NCI-H226 (cell line): ENCODE data around the gene SUGCT.
A peak's percentile ranks its signal among the peaks of the same experiment; 100 is the strongest.

ENCODE experiments used
- DNase-seq: peaks from one replicate; pipeline ENCODE4 v3.0.0-alpha.2; 2015

Gene SUGCT

DNA sequence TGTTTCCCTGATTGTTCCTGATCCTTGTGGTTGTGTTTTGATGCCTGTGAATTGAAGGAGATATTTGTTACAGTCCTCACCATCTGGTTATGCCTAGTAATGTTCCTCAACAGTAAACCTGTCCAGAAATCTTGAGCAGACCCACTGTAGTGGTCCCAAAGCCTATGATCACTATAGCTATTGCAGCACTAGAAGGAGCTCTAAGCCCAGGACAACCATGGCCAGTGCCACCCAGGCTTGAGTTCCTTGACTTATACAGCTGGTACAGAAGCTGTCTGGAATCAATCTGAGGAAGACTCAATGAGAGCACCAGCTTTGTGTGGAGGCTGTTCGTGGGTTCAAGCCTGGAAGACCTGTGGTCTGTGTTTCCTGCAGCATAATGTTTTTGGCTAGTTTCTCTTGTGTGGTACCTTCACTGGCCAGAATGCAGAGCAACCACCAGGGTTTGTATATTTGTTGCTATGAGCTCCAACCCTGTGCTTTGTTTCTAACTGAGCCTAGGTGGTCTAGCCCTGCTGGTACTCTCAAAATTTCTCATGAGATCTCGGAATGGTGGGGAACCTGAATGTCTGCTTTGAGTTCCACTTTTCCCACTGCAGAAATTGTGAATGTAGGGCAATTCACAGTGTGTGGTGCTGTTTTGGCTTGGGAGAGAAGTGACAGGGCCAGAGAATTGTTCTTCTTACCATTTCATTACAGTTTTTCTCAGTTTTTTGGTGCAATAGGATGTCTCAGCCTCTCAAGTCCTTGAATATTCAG lies 355.2 kb downstream of the SUGCT start:
- DNase-seq, result no peak

DNA sequence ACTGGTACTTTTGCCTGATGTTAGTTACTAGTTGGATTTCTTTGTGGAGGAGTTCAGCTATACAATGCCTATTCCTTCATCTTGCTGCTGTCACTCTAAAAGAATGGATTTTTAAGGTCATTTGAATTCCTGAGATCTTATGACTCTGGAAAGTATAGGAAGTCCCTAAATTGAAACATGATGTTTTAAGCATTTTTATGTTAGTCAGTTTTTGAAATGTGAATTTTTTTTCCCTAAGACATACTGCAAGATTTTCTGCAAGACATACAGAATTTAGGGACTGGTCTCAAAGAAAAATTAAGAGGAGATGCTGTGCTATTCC lies 355.8 kb downstream of the SUGCT start:
- no peak for DNase-seq

DNA sequence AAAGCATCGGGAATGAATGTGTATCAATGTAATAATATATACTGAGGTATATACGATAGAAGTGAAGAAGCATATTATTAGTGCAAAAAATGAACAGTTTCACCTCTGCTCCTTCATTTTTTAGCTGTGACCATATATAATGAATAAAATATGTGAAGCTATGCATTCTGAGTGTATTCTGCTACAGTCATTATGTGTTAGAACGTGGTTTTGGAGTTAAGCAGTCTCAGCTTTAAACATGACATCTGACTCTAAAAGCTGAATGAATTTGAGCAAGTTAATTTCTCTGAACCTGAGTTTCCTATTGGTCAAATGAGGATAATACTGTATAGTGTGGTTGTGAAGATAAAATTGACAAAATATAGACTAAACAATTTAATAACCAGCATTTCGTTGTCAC lies 358.1 kb downstream of the SUGCT start:
- no peak for DNase-seq

DNA sequence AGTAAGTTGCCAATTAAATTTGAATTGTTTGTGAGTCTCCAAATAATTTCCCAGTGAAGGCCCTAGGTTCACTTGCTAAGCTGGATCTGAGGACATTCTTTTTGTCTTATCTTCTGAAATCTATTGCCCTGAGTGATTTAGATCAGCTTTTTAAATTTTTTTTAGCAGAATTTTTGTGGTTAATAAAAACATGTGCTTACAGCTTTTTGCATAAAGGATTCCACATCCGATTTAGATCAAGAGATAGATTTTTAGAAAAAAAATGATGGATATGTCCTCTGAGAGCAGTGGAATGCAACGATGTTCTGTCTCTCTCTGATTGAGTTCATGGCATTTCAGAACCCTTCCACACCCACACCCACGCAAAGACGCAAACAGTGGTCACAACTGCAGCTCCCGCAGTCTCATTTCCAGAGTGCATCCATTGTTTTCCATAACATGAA lies 358.8 kb downstream of the SUGCT start:
- no peak for DNase-seq

DNA sequence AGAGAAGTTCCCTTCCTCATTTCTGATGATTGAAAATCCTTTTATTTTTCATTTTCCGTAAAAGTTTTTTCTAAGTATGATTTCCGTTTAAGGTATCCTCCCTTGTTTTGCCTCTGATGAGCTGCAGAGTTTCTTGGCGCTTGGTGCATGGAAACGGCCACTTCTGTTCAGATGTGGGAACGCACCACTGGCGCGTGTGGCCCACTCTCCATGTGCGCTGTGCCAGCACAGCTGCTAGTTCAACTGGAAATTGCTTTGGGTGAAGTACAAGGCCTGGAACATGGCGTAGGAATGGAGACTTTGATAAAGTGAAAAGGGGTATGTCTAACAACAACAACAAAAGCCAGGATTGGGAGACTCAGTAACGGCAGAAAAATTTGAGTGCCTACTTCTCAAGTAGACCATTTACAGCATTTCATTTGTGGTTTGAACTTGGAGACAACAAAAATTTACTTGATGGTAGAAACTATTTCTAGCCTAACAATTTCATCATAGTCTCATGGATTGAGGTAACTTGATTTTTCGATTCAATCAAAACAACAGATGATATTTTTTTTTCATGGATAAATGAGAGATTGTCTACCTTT lies 364.2 kb downstream of the SUGCT start:
- no peak for DNase-seq

DNA sequence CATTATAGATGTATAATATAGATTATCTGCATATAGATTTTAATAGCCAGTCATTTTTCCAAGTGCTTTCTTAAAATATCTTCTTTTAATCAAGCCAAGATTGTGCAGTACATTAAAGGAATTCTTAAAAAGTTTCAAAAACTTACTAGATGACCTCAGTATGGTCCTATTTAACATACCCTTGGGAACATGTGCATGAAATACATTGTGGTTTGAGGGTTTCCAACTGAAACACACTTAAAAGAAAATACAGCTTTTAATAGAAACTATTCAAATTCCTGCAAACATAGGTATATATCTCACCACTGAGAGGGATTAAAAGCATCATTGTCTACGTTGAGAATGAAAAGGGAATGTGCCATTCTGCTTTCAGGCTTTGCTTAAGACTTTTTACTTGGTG lies 364.9 kb downstream of the SUGCT start:
- no peak for DNase-seq

DNA sequence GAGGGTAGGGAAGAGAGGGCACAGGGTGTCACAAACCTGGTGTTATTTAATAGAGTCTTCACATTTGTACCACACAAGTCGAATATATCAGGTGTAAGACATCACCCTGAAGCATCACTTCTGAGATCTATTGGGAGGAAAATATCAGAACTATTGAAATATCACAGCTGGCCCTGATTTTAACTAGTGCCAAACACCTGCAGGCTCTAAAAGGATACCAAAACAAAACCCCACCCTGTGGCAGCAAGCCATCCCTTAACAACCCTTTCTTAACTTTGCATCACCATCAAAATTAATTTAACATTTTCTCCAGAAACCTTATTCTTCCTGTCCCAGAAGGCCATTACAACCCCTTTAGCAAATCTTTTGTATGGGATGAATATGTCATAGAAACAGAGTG lies 365.4 kb downstream of the SUGCT start:
- DNase-seq, result no peak

DNA sequence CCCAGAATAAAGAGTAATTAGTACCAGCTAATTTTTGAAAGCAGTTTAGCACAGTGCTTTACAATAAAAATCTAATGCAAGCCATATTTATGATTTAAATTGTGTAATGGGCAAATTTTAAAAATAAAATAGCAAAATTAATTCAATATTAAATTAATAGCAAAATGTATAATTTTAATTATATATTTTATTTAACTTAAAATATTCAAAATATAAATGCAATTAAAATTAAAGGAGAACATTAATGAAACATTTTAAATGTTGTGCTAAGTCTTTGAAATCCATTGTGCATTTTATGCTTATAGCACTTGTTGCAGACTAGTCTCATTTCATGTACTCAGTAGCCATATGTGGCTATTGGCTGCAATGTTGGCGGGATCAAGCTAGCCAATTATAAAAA lies 367.6 kb downstream of the SUGCT start:
- no peak for DNase-seq

DNA sequence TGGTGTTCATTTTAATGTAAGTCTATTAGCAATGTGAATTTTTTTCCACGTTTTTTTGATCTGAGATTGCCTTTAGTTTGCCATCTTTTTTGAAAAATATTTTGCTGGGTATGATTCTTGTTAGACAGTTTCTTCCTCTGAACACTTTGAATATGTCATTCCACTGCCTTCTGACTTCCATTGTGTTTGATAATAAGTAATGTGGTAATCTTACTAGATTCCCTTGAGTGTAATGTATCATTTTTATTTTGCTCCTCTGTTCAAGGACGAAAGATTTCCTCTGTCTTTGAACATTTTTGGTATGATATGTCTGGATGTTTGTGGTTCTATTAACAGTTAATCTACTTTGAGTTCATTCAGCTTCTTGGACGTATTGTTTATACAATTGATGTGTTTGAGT lies 371.4 kb downstream of the SUGCT start:
- DNase-seq, result no peak

DNA sequence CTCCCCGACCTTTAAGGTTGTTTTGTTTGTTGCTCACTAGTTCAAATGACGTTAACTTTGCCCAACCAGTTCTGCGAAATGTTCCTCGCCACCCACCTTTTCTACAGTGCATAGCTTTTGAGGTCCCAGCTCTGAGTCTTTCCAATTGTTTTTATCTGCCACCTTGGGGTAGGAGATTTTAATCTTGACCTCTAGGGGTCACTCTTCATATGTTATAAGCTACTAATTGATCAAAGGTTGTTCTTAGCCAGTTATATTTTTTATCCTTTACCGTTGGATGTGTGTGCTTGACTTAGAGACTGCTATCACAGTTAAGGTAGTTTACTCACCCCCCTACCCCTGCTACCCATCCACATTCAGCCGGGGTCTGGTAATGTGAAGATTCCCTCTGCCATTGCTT lies 372.4 kb downstream of the SUGCT start:
- no peak for DNase-seq

DNA sequence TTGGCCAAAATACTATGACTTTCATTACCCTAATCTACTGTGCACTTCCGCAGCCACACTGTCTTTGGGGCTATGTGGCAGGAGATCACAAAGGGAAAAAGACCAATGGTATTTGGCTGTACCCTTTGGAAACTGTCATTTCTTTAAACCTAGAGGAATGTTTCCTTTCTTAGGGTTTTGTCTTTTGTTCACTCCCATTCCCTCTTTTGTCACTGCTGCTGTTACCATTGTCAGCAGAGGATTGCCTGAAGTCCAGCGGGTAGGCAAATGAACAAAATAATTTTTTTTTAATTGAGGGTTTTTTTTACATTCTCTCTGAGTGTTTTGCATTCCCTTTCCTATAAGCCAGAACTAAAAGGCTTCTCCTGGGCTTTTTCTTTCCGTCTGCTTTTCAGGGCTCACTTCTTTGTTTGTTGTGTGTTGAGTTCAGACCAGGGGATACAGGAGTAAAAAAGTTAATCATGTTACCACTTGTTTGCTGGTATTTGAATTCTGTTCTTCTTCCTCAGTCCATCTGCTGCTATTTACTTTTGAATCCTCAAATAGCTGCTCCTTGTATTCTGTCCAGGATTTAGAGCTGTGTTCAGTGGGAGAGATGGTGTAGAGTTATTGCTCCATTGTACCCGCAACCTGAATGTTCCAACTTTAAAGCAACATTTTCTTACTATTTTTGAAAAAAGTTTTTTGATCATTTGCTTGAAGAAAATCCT lies 374.6 kb downstream of the SUGCT start:
- DNase-seq, result no peak

DNA sequence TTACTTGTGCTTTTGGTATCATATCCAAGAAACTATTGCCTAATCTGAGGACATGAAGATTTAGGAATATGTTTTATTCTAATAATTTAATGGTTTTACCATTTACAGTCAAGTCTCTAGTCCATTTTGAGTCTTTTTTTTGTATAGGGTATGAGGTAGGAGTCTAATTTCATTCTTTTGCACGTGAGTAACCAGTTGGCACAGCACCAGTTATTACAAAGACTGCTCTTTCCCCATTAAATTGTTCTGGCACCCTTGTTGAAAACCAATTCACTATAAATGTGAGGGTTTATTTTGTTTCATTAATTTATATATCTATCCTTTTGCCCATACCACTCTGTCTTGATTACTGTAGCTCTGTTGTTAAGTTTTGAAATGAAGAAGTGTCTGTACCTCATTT lies 381.6 kb downstream of the SUGCT start:
- peak; percentile 40 for DNase-seq

DNA sequence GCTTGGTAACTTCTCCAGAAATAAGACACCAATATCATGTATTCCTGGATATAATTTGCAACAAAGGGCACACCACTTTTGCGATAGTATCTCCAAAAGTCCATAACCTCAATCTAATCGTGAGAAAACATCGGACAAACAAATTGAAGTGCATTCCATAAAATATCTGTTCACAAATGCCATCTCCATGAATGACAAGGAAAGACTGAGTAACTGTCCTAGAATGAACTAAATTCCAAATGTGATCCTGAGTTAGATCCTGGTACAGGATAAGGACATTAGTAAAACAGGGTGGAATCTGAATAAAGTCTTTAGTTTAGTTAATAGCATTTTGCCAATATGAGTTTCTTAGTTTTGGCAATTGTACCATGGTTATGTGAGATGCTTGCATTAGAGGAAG lies 384.2 kb downstream of the SUGCT start:
- no peak for DNase-seq

DNA sequence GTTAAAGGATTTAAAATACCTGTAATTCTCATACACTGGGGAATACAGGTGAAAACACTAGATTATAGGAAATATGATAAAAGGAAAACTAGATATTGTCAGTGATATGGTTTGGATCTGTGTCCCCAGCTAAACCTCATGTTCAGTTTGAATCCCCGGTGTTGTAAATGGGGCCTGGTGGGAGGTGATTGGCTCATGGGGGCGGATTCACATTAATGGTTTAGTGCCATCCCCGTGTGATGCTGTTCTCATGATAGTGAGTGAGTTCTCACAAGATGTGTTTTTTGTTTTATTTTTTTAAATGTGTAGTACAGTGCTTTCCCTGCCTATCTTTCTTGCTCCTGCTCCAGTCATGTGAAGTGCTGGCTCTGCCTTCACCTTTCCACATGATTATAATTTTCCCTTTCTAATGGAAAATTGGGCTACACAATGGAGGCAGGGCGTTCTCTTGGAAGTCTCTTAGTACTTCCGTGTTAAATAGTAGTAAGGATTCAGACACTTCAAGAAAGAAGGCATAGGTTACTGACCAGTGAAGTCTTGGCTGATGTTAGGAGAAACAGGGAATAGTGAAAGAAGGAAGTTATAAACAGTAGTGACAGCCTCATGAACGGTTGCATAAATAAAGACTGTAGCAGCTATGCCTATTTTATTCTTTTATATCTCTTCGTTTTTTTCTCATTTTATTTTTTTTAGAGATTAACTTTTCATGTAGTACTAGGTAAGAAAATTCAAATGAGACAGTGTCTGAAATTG lies 386.4 kb downstream of the SUGCT start:
- DNase-seq, result no peak

DNA sequence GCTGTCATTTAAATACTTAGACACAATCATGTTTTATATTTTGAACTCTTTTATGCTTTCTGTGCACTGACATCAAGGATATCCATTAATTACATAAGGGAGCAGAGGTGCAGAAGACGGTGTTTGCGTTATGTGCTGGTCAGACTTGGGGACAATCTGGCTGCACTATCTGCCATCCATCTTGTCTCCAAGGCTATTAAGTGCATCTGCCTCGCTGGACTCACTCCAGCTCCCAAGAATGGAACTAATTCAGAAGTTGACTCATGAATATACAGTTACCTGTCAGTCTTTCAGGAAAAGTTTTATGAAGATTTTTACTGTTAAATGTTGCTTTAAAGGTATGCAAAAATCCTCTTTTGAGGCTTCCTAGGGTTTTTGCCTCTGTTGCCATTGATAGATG lies 391.0 kb downstream of the SUGCT start:
- no peak for DNase-seq

DNA sequence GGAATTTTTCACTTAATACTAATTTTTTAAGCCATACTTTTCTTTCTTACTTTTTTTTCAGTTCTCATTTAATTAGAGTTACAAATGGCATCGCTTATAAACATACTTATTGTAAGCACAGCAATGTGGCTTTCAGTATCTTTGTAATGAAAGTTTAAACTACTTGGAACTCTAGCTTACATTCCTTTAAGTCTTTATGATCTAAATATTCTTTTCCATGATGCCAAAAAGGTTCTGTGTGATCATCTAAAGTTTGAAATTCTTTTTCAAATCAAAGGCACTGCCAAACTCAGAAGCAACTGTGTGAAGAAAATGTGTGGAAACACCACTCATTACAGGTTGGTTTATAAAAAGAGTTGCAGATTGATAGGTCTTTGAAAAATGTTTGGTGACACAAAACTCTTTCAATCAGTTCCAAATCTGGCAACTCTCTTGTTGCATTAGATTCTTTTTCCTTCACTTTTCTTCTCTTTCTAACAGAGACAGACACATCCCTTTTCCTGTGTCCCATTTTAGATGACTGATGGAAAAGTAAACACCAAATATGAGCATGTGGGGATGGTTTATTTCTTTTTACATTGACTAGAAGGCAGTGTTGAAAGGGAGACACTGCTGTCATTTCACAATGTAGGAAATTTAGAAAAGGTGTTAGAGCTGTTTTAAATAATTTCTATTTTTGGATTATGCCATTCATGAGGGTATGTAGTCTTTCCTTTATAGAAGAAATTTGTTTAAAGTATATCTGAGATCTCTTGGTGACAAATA lies 392.3 kb downstream of the SUGCT start:
- DNase-seq, result no peak

DNA sequence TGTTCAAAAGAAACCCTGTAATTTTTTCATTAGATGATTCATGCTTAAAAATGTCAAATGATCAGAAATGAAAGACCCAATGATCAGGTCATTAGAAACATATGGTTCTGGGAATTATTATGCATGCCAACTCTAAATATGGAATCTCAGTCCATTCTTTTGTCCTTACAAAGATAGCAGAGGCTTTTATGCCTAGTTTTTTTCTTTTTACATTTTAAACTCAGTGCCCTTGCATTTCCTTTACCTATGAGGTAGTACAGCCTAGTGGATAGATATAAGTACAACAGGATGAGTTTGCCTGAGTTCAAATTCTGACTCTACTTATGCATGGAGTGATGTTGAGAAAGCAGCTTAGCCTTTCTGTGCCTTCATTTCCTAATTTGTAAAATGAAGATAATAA lies 392.9 kb downstream of the SUGCT start:
- no peak for DNase-seq

DNA sequence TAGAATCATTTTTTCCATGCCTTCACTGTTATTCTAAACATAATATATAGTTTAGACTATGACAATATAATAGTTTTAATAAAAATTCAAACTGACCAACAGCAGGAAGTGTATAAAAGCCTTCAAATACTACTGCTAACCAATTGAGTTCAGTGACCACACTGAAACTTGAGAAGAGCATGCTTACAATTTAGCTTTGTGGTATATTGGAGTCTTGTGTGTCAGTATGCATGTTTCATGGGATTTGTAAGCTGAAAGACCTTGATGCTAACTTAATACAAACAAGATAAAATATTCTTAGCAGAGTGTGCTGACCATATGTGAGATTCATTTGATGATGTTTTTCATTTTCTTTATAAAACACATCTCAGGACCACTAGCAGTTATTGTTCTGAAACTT lies 395.5 kb downstream of the SUGCT start:
- no peak for DNase-seq

DNA sequence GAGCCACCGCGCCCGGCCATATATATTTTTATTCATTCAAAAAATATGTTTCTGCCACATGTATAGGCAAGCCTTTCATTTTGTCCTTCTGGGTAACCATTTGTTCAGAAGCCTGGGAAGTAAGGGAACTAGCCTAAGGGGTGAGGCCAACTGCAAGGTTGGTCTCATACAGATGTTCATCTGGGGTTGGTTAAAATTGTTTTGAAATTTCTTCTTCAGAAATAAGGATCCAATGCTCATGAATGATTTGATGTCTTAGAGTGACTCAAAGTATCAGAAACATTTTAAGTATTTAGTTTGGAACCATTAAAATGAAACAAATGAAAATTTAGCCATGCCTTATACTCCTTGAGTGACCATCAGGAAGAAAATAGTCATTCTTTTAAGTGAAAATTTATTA lies 397.2 kb downstream of the SUGCT start:
- DNase-seq, result no peak

DNA sequence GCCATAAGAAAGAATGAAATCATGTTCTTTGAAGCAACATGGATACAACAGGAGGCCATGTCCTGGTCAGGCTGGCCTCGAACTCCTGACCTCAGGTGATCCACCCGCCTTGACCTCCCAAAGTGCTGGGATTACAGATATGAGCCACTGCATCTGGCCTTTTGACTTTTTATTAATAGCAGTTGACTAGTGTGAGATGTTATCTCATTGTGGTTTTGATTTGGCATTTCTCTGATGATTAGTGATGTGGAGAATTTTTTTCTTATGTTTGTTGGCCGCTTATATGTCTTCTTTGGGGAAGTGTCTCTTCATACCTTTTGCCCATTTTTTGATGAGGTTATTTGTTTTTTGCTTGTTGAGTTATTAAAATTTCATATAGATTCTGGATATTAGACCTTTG lies 400.9 kb downstream of the SUGCT start:
- peak; percentile 11 for DNase-seq

DNA sequence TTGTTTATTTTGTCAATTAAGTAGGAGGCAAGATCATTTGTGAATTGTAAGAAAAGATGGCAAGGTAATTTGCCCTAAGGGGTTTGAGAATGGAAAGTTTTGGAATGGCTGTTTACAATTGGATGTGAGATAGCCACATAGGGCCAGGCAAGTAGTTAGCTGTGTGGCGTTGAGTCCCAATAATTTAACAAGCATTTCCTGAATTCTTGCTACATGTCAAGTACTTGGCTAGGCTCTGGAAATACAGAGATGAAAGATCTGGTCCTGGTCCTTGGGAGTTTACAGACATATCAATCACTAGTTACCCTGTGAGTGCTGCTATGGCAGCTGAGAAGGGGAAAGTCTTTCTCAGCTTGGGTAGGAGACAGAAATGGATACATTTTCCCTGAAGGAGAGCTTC lies 401.6 kb downstream of the SUGCT start:
- peak; percentile 10 for DNase-seq

DNA sequence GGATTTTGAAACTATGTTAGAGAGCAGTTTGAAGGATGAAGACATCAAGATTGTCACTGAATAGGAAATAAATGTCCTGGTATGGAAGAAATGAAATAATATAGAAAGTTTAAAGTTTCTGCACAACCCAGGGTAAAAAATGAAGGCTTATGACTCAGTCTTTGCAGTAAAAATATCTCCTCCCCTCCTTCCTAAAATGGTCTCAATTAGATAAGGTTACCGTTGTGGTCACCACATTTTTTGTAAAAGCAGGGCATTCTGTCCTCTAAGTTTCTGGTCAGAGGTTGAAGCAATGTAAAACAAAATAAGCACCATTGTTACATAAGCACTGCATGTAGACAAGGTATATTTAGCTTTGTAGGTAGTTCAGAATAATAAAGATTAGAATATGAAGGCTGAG lies 403.5 kb downstream of the SUGCT start:
- no peak for DNase-seq

DNA sequence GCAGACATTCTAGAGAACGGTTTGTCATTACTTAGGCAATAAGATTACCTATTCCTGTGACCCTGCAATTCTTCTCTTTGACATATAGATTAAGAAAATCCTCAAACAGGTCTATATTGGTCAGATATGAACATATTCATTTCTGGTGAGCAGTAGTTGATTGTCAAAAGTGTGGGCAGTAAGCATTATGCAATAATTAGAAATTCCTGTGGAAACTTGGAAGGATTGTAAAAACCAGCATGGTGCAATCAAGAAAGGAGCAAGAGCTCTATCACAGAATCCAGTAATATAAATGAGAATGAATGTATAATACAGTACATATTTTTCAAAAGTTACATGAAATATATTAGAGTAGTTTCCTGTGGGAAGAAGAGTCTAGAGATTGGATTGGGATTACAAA lies 406.5 kb downstream of the SUGCT start:
- peak; percentile 65 for DNase-seq
